22Rv1 (cell line): Measurements from ENCODE around the gene SDK2.

ENCODE experiments used
- CTCF ChIP-seq: fragments of 450-650 bp; IDR thresholded peaks from 2 replicates; pipeline ENCODE4 v1.5.1; 2017; ENCODE audit warnings: mild to moderate bottlenecking
- ZFX ChIP-seq: fragments of 450-650 bp; IDR thresholded peaks from 2 replicates; pipeline ENCODE4 v1.6.1; 2017; ENCODE audit warnings: antibody characterized with exemption, borderline replicate concordance

GRCh38 chr17:73589363-73589980 lies 54.8 kb downstream of the SDK2 start:
- TF ChIP-seq ZFX (no peak), CTCF (no peak)
